Spinal cord (tissue), 10 donors: Measurements from ENCODE around the gene TPSAB1. TPM values are rescaled to one million over a fixed set of nuclear protein-coding genes. Genes with fewer than 3 reads are reported as not detected.
"Not testable (repeated sequence)": the region's sequence is repeated elsewhere in the genome, so short reads cannot be mapped to it uniquely, and the experiment has no call there.

Experiments
- DNase-seq, 6 donors: peaks; one replicate each; pipeline versions ENCODE4 v3.0.0 to v3.0.0-alpha.2; 2013 to 2015; ENCODE audit warnings: low spot score in 6 of 6, low read depth in 4 of 6
- H3K27ac ChIP-seq: one replicate; pipeline ENCODE4 v1.5.1; 2013; ENCODE audit warnings: low read depth, low read length, control low read depth
- H3K27me3 ChIP-seq: one replicate; pipeline ENCODE4 v1.6.1; 2013; ENCODE audit warnings: low read length; ENCODE audit not compliant: control insufficient read depth, insufficient read depth
- H3K36me3 ChIP-seq: one replicate; pipeline ENCODE4 v1.6.1; 2013; ENCODE audit warnings: low read length; ENCODE audit not compliant: control insufficient read depth, insufficient read depth
- H3K4me1 ChIP-seq: one replicate; pipeline ENCODE4 v1.6.1; 2013; ENCODE audit warnings: low read length; ENCODE audit not compliant: control insufficient read depth, insufficient read depth
- H3K4me3 ChIP-seq: one replicate; pipeline ENCODE4 v1.5.1; 2013; ENCODE audit warnings: low read depth, low read length, control low read depth
- H3K9me3 ChIP-seq: one replicate; pipeline ENCODE4 v1.6.1; 2013; ENCODE audit warnings: low read length; ENCODE audit not compliant: control insufficient read depth, insufficient read depth
- WGBS: methylation state at CpG from one replicate; pipeline ENCODE4 v1.1.5; 2013; ENCODE audit warnings: missing lambda C conversion rate; ENCODE audit not compliant: insufficient coverage; 5-methylcytosine and 5-hydroxymethylcytosine counted together
- polyA plus RNA-seq, 2 donors: library from polyadenylated mRNA; unstranded; fragments of 120-200 nt; gene quantifications; one replicate each; pipeline ENCODE4 v1.2.1, GENCODE V29; 2013; ENCODE audit not compliant: insufficient read length in 2 of 2
- total RNA-seq, 2 donors: library from RNA; depleted of rRNA in 1 of 2; stranded (reverse); fragments of 120-200 nt in 1 of 2; fragments of >200 nt in 1 of 2; gene quantifications; one replicate each; pipeline versions ENCODE4 v1.2.3 to v1.2.4, GENCODE V29; 2013 to 2014
- donor health status: healthy.

TPSAB1 gene
- total and polyA plus RNA-seq, 4 donors = 0.65 to 2.4 (median 1.2) TPM; not detected in 1

GRCh38 chr16:1256296-1256873, 15.9 kb downstream of the TPSAB1 start:
- not testable (repeated sequence) for H3K27ac ChIP-seq, H3K9me3 ChIP-seq, H3K4me1 ChIP-seq, DNase-seq, H3K36me3 ChIP-seq, H3K4me3 ChIP-seq
- H3K27me3 ChIP-seq = peaks cover 27% of the 10 kb centered on the region
- WGBS = 84% methylated on average over 19 of the region's 23 CpGs

- no peak for DNase-seq
- H3K27ac ChIP-seq = no peak overlapping the region
- H3K4me3 ChIP-seq = no peak overlapping the region
- peaks cover 4% of the 10 kb centered on the region for H3K4me1 ChIP-seq
- no peaks in the 10 kb centered on the region for H3K9me3 ChIP-seq
- peaks cover 32% of the 10 kb centered on the region for H3K27me3 ChIP-seq
- H3K36me3 ChIP-seq = no peaks in the 10 kb centered on the region
- 80% methylated on average over 20 of the region's 22 CpGs for WGBS
Measured at GRCh38 chr16:1256874-1257322, 16.4 kb downstream of the TPSAB1 start.

GRCh38 chr16:1257561-1258224, 17.2 kb downstream of the TPSAB1 start:
- H3K27ac ChIP-seq = no peak overlapping the region
- 81% methylated on average over 32 of the region's 34 CpGs for WGBS
- no peak overlapping the region for H3K4me3 ChIP-seq
- H3K36me3 ChIP-seq = no peaks in the 10 kb centered on the region
- H3K4me1 ChIP-seq = peaks cover 4% of the 10 kb centered on the region
- H3K9me3 ChIP-seq = no peaks in the 10 kb centered on the region
- H3K27me3 ChIP-seq = peaks cover 39% of the 10 kb centered on the region
- no peak for DNase-seq

- Histone ChIP-seq H3K4me1 (peaks cover 4% of the 10 kb centered on the region), H3K27ac (no peak overlapping the region), H3K4me3 (no peak overlapping the region), H3K9me3 (no peaks in the 10 kb centered on the region), H3K27me3 (peaks cover 44% of the 10 kb centered on the region), H3K36me3 (no peaks in the 10 kb centered on the region)
- 74% methylated on average over 12 of the region's 12 CpGs for WGBS
- no peak for DNase-seq
Measured at GRCh38 chr16:1258225-1258600, 17.7 kb downstream of the TPSAB1 start.

- no peak for DNase-seq
- Histone ChIP-seq H3K4me3 (no peak overlapping the region), H3K27ac (no peak overlapping the region), H3K9me3 (no peaks in the 10 kb centered on the region), H3K4me1 (peaks cover 4% of the 10 kb centered on the region), H3K36me3 (no peaks in the 10 kb centered on the region), H3K27me3 (peaks cover 45% of the 10 kb centered on the region)
- 25% methylated on average over 38 of the region's 42 CpGs for WGBS
Measured at GRCh38 chr16:1258906-1259759, 18.6 kb downstream of the TPSAB1 start.

- H3K27me3 ChIP-seq = peaks cover 45% of the 10 kb centered on the region
Measured at GRCh38 chr16:1259760-1260068, 19.2 kb downstream of the TPSAB1 start.

GRCh38 chr16:1260101-1260680, 19.7 kb downstream of the TPSAB1 start:
- H3K36me3 ChIP-seq = no peaks in the 10 kb centered on the region
- H3K4me3 ChIP-seq = no peak overlapping the region
- no peak for DNase-seq
- peaks cover 45% of the 10 kb centered on the region for H3K27me3 ChIP-seq
- no peaks in the 10 kb centered on the region for H3K9me3 ChIP-seq
- peaks cover 4% of the 10 kb centered on the region for H3K4me1 ChIP-seq
- H3K27ac ChIP-seq = no peak overlapping the region
- 72% methylated on average over 36 of the region's 36 CpGs for WGBS

More at GRCh38 chr16:1259760-1260068, 19.2 kb downstream of the TPSAB1 start:
- 22% methylated on average over 11 of the region's 11 CpGs for WGBS
- Histone ChIP-seq H3K36me3 (no peaks in the 10 kb centered on the region), H3K9me3 (no peaks in the 10 kb centered on the region), H3K4me1 (peaks cover 4% of the 10 kb centered on the region), H3K4me3 (no peak overlapping the region), H3K27ac (no peak overlapping the region)
- DNase-seq = no peak

- Histone ChIP-seq H3K36me3 (no peaks in the 10 kb centered on the region), H3K27ac (no peak overlapping the region), H3K4me3 (no peak overlapping the region), H3K4me1 (peaks cover 4% of the 10 kb centered on the region), H3K27me3 (peaks cover 45% of the 10 kb centered on the region), H3K9me3 (no peaks in the 10 kb centered on the region)
- DNase-seq = no peak
- WGBS = 9% methylated on average over 41 of the region's 47 CpGs
Measured at GRCh38 chr16:1261131-1261892, 20.8 kb downstream of the TPSAB1 start.

- Histone ChIP-seq H3K27ac (no peak overlapping the region), H3K9me3 (no peaks in the 10 kb centered on the region), H3K36me3 (no peaks in the 10 kb centered on the region), H3K4me1 (peaks cover 4% of the 10 kb centered on the region), H3K27me3 (peaks cover 45% of the 10 kb centered on the region), H3K4me3 (no peak overlapping the region)
- 89% methylated on average over 28 of the region's 32 CpGs for WGBS
- DNase-seq = no peak
Measured at GRCh38 chr16:1262210-1262845, 21.8 kb downstream of the TPSAB1 start.
